GM12892 (cell line): ENCODE measurements around the gene KHK.

Experiments
- POLR2A ChIP-seq: IDR thresholded peaks from 2 replicates; pipeline ENCODE4 v1.6.1; 2011; ENCODE audit warnings: low read depth, low read length, control low read depth
- POLR2AphosphoS5 ChIP-seq: IDR thresholded peaks from 2 replicates; pipeline ENCODE4 v1.6.1; 2011; ENCODE audit warnings: low read depth, low read length, control low read depth

GRCh38 chr2:27095427-27095744 lies 8.8 kb downstream of the KHK start:
- TF ChIP-seq POLR2A (no peak), POLR2AphosphoS5 (no peak)
